NB4 (cell line): ENCODE data around the gene INPP5D.

ENCODE experiments used
- DNase-seq: peaks from one replicate; pipeline ENCODE4 v3.0.0; 2010; ENCODE audit warnings: low read depth
- H3K4me3 ChIP-seq: one replicate; pipeline ENCODE4 v1.5.1; 2011; ENCODE audit warnings: mild to moderate bottlenecking, low read depth, low read length, moderate library complexity
- MYC ChIP-seq: IDR thresholded peaks from 2 replicates; pipeline ENCODE4 v1.6.1; 2011; ENCODE audit warnings: low read depth, low read length
- POLR2A ChIP-seq: IDR thresholded peaks from 2 replicates; pipeline ENCODE4 v1.6.1; 2011; ENCODE audit warnings: mild to moderate bottlenecking; ENCODE audit not compliant: insufficient read length; ENCODE audit errors: extremely low read depth
- TF ChIP-seq, protein P1 (sequence below): IDR thresholded peaks from one replicate; pipeline ENCODE4 v1.5.1; 2012; ENCODE audit warnings: low read depth, low read length
- TF ChIP-seq, protein P2 (sequence below): IDR thresholded peaks from 2 replicates; pipeline ENCODE4 v1.6.1; 2011; ENCODE audit warnings: low read depth, low read length

The INPP5D gene

DNA sequence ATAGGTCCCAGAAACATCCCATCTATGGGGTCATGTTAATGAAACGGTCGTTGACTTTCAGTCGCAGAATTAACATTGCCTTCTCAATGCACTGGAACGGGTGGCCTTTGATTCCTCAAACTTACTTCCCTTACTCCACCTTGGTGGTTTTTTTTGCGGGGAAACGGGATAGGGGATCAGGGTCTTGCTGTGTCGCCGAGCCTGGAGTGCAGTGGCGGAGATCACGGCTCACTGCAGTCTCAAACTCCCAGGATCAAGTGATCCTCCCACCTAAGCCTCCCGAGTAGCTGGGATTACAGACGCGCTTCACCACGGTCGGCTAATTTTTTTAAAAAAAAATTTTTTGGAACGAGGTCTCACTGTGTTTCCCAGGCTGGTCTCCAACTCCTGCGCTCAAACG lies 192.1 kb downstream of the INPP5D start:
- no peak for TF ChIP-seq POLR2A
- no peak for TF ChIP-seq MYC
- TF ChIP-seq, protein P1, sequence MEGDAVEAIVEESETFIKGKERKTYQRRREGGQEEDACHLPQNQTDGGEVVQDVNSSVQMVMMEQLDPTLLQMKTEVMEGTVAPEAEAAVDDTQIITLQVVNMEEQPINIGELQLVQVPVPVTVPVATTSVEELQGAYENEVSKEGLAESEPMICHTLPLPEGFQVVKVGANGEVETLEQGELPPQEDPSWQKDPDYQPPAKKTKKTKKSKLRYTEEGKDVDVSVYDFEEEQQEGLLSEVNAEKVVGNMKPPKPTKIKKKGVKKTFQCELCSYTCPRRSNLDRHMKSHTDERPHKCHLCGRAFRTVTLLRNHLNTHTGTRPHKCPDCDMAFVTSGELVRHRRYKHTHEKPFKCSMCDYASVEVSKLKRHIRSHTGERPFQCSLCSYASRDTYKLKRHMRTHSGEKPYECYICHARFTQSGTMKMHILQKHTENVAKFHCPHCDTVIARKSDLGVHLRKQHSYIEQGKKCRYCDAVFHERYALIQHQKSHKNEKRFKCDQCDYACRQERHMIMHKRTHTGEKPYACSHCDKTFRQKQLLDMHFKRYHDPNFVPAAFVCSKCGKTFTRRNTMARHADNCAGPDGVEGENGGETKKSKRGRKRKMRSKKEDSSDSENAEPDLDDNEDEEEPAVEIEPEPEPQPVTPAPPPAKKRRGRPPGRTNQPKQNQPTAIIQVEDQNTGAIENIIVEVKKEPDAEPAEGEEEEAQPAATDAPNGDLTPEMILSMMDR = no peak
- TF ChIP-seq, protein P2, sequence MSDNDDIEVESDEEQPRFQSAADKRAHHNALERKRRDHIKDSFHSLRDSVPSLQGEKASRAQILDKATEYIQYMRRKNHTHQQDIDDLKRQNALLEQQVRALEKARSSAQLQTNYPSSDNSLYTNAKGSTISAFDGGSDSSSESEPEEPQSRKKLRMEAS = no peak
- peak; percentile 34 for DNase-seq
- H3K4me3 ChIP-seq = peak overlapping the region; percentile 92

GRCh38 chr2:233255151-233255550 lies 195.0 kb downstream of the INPP5D start:
- no peak for DNase-seq
- no peak overlapping the region for H3K4me3 ChIP-seq
- TF ChIP-seq MYC (no peak), POLR2A (no peak)
- TF ChIP-seq, protein P1 = no peak
- TF ChIP-seq, protein P2 = no peak

- DNase-seq = no peak
- no peak for TF ChIP-seq POLR2A
- TF ChIP-seq, protein P1 = no peak
- TF ChIP-seq, protein P2 = no peak
- no peak for TF ChIP-seq MYC
- no peak overlapping the region for H3K4me3 ChIP-seq
Observed at GRCh38 chr2:233256048-233256447, 195.9 kb downstream of the INPP5D start.
